Neural cell (in vitro differentiated cells): ENCODE results near the gene GPT2. TPM values are rescaled to one million over a fixed set of nuclear protein-coding genes. Genes with fewer than 3 reads are reported as not detected.

Source experiments
- H2AFZ ChIP-seq: fragments of 200-600, 300-800 bp; sonication (generic), shearing (Covaris generic); 2 replicates; pipeline ENCODE4 v1.6.0; 2014; ENCODE audit warnings: low read depth, mild to moderate bottlenecking, antibody characterized with exemption, low read length, moderate library complexity
- H3F3A ChIP-seq: fragments of 200-600 bp; shearing (Covaris generic); 2 replicates; pipeline ENCODE4 v1.6.1; 2016; ENCODE audit warnings: mild to moderate bottlenecking, moderate library complexity, mixed read lengths, antibody characterized with exemption, low read length; ENCODE audit not compliant: insufficient read depth, poor library complexity, severe bottlenecking
- H3K27ac ChIP-seq: fragments of 200-600, 300-800 bp; sonication (generic), shearing (Covaris generic); 2 replicates; pipeline ENCODE4 v1.5.1; 2014; ENCODE audit warnings: mild to moderate bottlenecking, low read length, moderate library complexity
- H3K27me3 ChIP-seq: fragments of 300-800, 200-600 bp; sonication (generic), shearing (Covaris generic); 2 replicates; pipeline ENCODE4 v1.6.0; 2014; ENCODE audit warnings: mild to moderate bottlenecking, low read depth, low read length, moderate library complexity; ENCODE audit not compliant: insufficient read depth
- H3K36me3 ChIP-seq: fragments of 300-800, 200-600 bp; sonication (generic), shearing (Covaris generic); 2 replicates; pipeline ENCODE4 v1.5.1; 2014; ENCODE audit warnings: mild to moderate bottlenecking, antibody characterized with exemption, low read length, moderate library complexity; ENCODE audit not compliant: insufficient read depth
- H3K4me2 ChIP-seq: fragments of 300-800, 200-600 bp; sonication (generic), shearing (Covaris generic); 2 replicates; pipeline ENCODE4 v1.6.0; 2014; ENCODE audit warnings: mild to moderate bottlenecking, low read length
- H3K4me3 ChIP-seq: fragments of 300-800, 200-600 bp; sonication (generic), shearing (Covaris generic); 2 replicates; pipeline ENCODE4 v1.5.1; 2014; ENCODE audit warnings: mild to moderate bottlenecking, low read length, moderate library complexity
- H3K79me2 ChIP-seq: fragments of 200-600 bp; shearing (Covaris generic); replicated peaks from 2 replicates; pipeline ENCODE4 v1.6.0; 2014; ENCODE audit warnings: mild to moderate bottlenecking, low read length, moderate library complexity; ENCODE audit not compliant: insufficient read depth
- H3K9ac ChIP-seq: fragments of 300-800, 200-600 bp; sonication (generic), shearing (Covaris generic); 2 replicates; pipeline ENCODE4 v1.6.1; 2016; ENCODE audit warnings: mild to moderate bottlenecking, low read length, mixed read lengths
- H3K9me2 ChIP-seq: fragments of 200-600 bp; shearing (Covaris generic); 2 replicates; pipeline ENCODE4 v1.6.1; 2016; ENCODE audit warnings: mild to moderate bottlenecking, low read length, mixed read lengths; ENCODE audit not compliant: insufficient read depth
- H3K9me3 ChIP-seq: fragments of 200-600, 300-800 bp; sonication (generic), shearing (Covaris generic); 2 replicates; pipeline ENCODE4 v1.6.1; 2016; ENCODE audit warnings: mild to moderate bottlenecking, mixed run types, low read length, moderate library complexity, mixed read lengths
- H4K20me1 ChIP-seq: fragments of 200-600 bp; shearing (Covaris generic); 2 replicates; pipeline ENCODE4 v1.6.1; 2016; ENCODE audit warnings: mild to moderate bottlenecking, mixed run types; ENCODE audit not compliant: insufficient read depth
- CTCF ChIP-seq: fragments of 450-650 bp; IDR thresholded peaks from 2 replicates; pipeline ENCODE4 v1.5.1; 2014; ENCODE audit warnings: antibody characterized with exemption, mild to moderate bottlenecking, moderate library complexity; ENCODE audit not compliant: poor library complexity, severe bottlenecking
- EP300 ChIP-seq: fragments of 450-650 bp; conservative IDR thresholded peaks from 2 replicates; pipeline ENCODE4 v1.6.1; 2014; ENCODE audit warnings: antibody characterized with exemption, mild to moderate bottlenecking, moderate library complexity; ENCODE audit not compliant: poor library complexity, severe bottlenecking
- EZH2 ChIP-seq: fragments of 200-600, 300-800 bp; shearing (Covaris generic), sonication (generic); IDR thresholded peaks from 2 replicates; pipeline ENCODE4 v1.6.1; 2014; ENCODE audit warnings: antibody characterized with exemption, low read length, borderline replicate concordance, mild to moderate bottlenecking; ENCODE audit not compliant: insufficient read depth, poor library complexity, severe bottlenecking
- MXI1 ChIP-seq: fragments of 450-650 bp; conservative IDR thresholded peaks from 2 replicates; pipeline ENCODE4 v1.6.1; 2014; ENCODE audit warnings: antibody characterized with exemption, mild to moderate bottlenecking; ENCODE audit not compliant: poor library complexity, severe bottlenecking
- POLR2AphosphoS5 ChIP-seq: IDR thresholded peaks from 2 replicates; pipeline ENCODE4 v1.6.1; 2012
- RAD21 ChIP-seq: fragments of 450-650 bp; conservative IDR thresholded peaks from 2 replicates; pipeline ENCODE4 v1.6.1; 2014; ENCODE audit warnings: antibody characterized with exemption, mild to moderate bottlenecking, moderate library complexity
- REST ChIP-seq: IDR thresholded peaks from 2 replicates; pipeline ENCODE4 v1.6.1; 2012; ENCODE audit warnings: borderline replicate concordance
- SMC3 ChIP-seq: fragments of 450-650 bp; conservative IDR thresholded peaks from 2 replicates; pipeline ENCODE4 v1.6.1; 2014; ENCODE audit warnings: antibody characterized with exemption, mild to moderate bottlenecking, moderate library complexity; ENCODE audit not compliant: poor library complexity
- TAF1 ChIP-seq: IDR thresholded peaks from 2 replicates; pipeline ENCODE4 v1.6.1; 2012; ENCODE audit warnings: low read depth
- polyA plus RNA-seq: library from polyadenylated mRNA; depleted of rRNA; stranded (reverse); fragments of >200 nt; gene quantifications from 2 replicates; pipeline ENCODE4 v1.2.3, GENCODE V29; 2014

GPT2 gene
- polyA plus RNA-seq, 1 donor from 2014 or later, result 23.9 TPM

- H3K36me3 ChIP-seq, result no peaks in the 10 kb centered on the region
- H3K27ac ChIP-seq, result no peak overlapping the region
- H4K20me1 ChIP-seq, result no peaks in the 10 kb centered on the region
- H2AFZ ChIP-seq, result no peak overlapping the region
- TF ChIP-seq TAF1 (no peak), RAD21 (no peak), MXI1 (no peak), EZH2 (no peak), POLR2AphosphoS5 (no peak)
- no peak overlapping the region for H3K4me2 ChIP-seq
- no peaks in the 10 kb centered on the region for H3F3A ChIP-seq
- H3K4me3 ChIP-seq, result no peak overlapping the region
- no peaks in the 10 kb centered on the region for H3K9me2 ChIP-seq
- H3K9ac ChIP-seq, result no peak overlapping the region
- no peaks in the 10 kb centered on the region for H3K9me3 ChIP-seq
- no peaks in the 10 kb centered on the region for H3K79me2 ChIP-seq
- H3K27me3 ChIP-seq, result no peaks in the 10 kb centered on the region
Measured at GRCh38 chr16:46842192-46842895, 41.8 kb upstream of the GPT2 start.

GRCh38 chr16:46843898-46844642 is 40.1 kb upstream of the GPT2 start:
- H3K79me2 ChIP-seq, result no peaks in the 10 kb centered on the region
- H3K36me3 ChIP-seq, result no peaks in the 10 kb centered on the region
- H4K20me1 ChIP-seq, result no peaks in the 10 kb centered on the region
- H3K9ac ChIP-seq, result no peak overlapping the region
- no peak overlapping the region for H3K4me3 ChIP-seq
- no peak overlapping the region for H3K4me2 ChIP-seq
- H3K9me3 ChIP-seq, result no peaks in the 10 kb centered on the region
- H2AFZ ChIP-seq, result no peak overlapping the region
- no peaks in the 10 kb centered on the region for H3K9me2 ChIP-seq
- no peaks in the 10 kb centered on the region for H3K27me3 ChIP-seq
- TF ChIP-seq REST (no peak), MXI1 (no peak), EZH2 (no peak), TAF1 (no peak), POLR2AphosphoS5 (no peak), EP300 (no peak), RAD21 (no peak)
- H3F3A ChIP-seq, result no peaks in the 10 kb centered on the region
- no peak overlapping the region for H3K27ac ChIP-seq

- H3K36me3 ChIP-seq, result no peaks in the 10 kb centered on the region
- H2AFZ ChIP-seq, result no peak overlapping the region
- H4K20me1 ChIP-seq, result no peaks in the 10 kb centered on the region
- H3K79me2 ChIP-seq, result no peaks in the 10 kb centered on the region
- H3K9me2 ChIP-seq, result no peaks in the 10 kb centered on the region
- no peak overlapping the region for H3K4me2 ChIP-seq
- no peak for TF ChIP-seq RAD21
- TF ChIP-seq EZH2, result no peak
- no peak for TF ChIP-seq SMC3
- TF ChIP-seq MXI1, result no peak
- no peak for TF ChIP-seq CTCF
- no peak for TF ChIP-seq REST
- no peak for TF ChIP-seq EP300
- no peak for TF ChIP-seq POLR2AphosphoS5
- TF ChIP-seq TAF1, result no peak
- H3F3A ChIP-seq, result no peaks in the 10 kb centered on the region
- H3K27ac ChIP-seq, result no peak overlapping the region
- no peaks in the 10 kb centered on the region for H3K9me3 ChIP-seq
- H3K4me3 ChIP-seq, result no peak overlapping the region
- H3K27me3 ChIP-seq, result no peaks in the 10 kb centered on the region
- H3K9ac ChIP-seq, result no peak overlapping the region
Measured at GRCh38 chr16:46844771-46845170, 39.4 kb upstream of the GPT2 start.
